Kidney (tissue), 14 donors: Measurements from ENCODE around the gene ACO1. TPM values are rescaled to one million over a fixed set of nuclear protein-coding genes. Genes with fewer than 3 reads are reported as not detected.
A peak's percentile ranks its signal among the peaks of the same experiment; 100 is the strongest.

ENCODE experiments used
- DNase-seq, 5 donors: peaks; one replicate each; pipeline ENCODE4 v3.0.0-alpha.2; 2013 to 2020
- FAIRE-seq: peaks from 2 replicates; lab custom pipeline; 2012; peaks lifted over from hg19 to GRCh38; lab: Jason Lieb, UNC
- H3K27ac ChIP-seq, 2 donors: one replicate each; pipeline ENCODE4 v1.7.0; 2013; ENCODE audit warnings: low read depth in 2 of 2, low read length in 2 of 2, inconsistent platforms in 1 of 2
- H3K27me3 ChIP-seq: one replicate; pipeline ENCODE4 v1.7.1; 2013; ENCODE audit warnings: low read length, inconsistent platforms; ENCODE audit not compliant: control insufficient read depth, insufficient read depth
- H3K36me3 ChIP-seq, 3 donors: one replicate each; pipeline versions ENCODE4 v1.7.0 to v1.7.1; 2013; ENCODE audit warnings: low read length in 3 of 3, control low read depth in 1 of 3, inconsistent platforms in 1 of 3; ENCODE audit not compliant: insufficient read depth in 3 of 3, control insufficient read depth in 2 of 3
- H3K4me1 ChIP-seq, 3 donors: one replicate each; pipeline versions ENCODE4 v1.7.0 to v1.7.1; 2013; ENCODE audit warnings: low read length in 3 of 3, inconsistent platforms in 1 of 3, low read depth in 1 of 3; ENCODE audit not compliant: control insufficient read depth in 2 of 3, insufficient read depth in 2 of 3
- H3K4me3 ChIP-seq, 3 donors: one replicate each; pipeline versions ENCODE4 v1.7.0 to v1.8.1; 2013; ENCODE audit warnings: low read length in 3 of 3, control low read depth in 1 of 3, inconsistent platforms in 1 of 3
- H3K9ac ChIP-seq, 3 donors: one replicate each; pipeline versions ENCODE4 v1.7.0 to v1.7.1; 2013; ENCODE audit warnings: low read length in 3 of 3, control low read depth in 1 of 3, inconsistent platforms in 1 of 3
- H3K9me3 ChIP-seq, 3 donors: one replicate each; pipeline versions ENCODE4 v1.7.0 to v1.7.1; 2013; ENCODE audit warnings: low read length in 3 of 3, control low read depth in 1 of 3, inconsistent platforms in 1 of 3; ENCODE audit not compliant: control insufficient read depth in 2 of 3, insufficient read depth in 1 of 3
- CTCF ChIP-seq: IDR thresholded peaks from 3 replicates; pipeline ENCODE4 v1.5.1; 2012; ENCODE audit warnings: mild to moderate bottlenecking, moderate library complexity, borderline replicate concordance; ENCODE audit not compliant: insufficient read depth; ENCODE audit errors: extremely low read depth
- intact Hi-C: fragments of 100-400 bp; cut with DNase I; formaldehyde crosslinking; loops from one replicate; pipeline ENCODE4 v1.11.1; 2022
- polyA plus RNA-seq: library from polyadenylated mRNA; stranded (reverse); fragments of 350-450 nt; fragmentation: Illumina TruSeq; extraction: RNeasy Lipid Tissue Mini Kit (QIAGEN cat#74804); gene quantifications from one replicate; pipeline ENCODE4 v1.2.3, GENCODE V29; 2014; ENCODE audit warnings: low read depth, low replicate concordance; ENCODE audit not compliant: insufficient read depth
- total RNA-seq: library from RNA; stranded (reverse); fragmentation: NEBNext Ultra II Directional; extraction: Animal tissue kit (Norgen Biotek cat#: 25700); gene quantifications from one replicate; pipeline ENCODE4 v1.2.1, GENCODE V29; 2021
- donor health status: control.
- donor health status: control.
- donor health status: control.
- donor health status: control.
- donor health status: control.
- donor health status: DM: yes; HTN: yes; CAD: no.
- donor health status: Normal renal cell carcinoma (clear cell type).

ACO1 gene
- total and polyA plus RNA-seq, 2 donors from 2014 or later = 36.8 to 70.5 TPM

- no peak for TF ChIP-seq CTCF
- no peaks in the 10 kb centered on the region for H3K27me3 ChIP-seq
- DNase-seq (no peak), FAIRE-seq (no peak)
- no peaks in the 10 kb centered on the region for H3K9me3 ChIP-seq
- peaks cover 0 to 13% (median 0%) of the 10 kb centered on the region in 3 donors for H3K4me1 ChIP-seq
- H3K9ac ChIP-seq = no peak overlapping the region
- intact Hi-C loops = no loop called here
- H3K27ac ChIP-seq = no peak overlapping the region
- H3K4me3 ChIP-seq = no peak overlapping the region
- peaks cover 2 to 32% (median 22%) of the 10 kb centered on the region in 3 donors for H3K36me3 ChIP-seq
These were observed 98.9 kb downstream of the ACO1 start for GRCh38 chr9:32483343-32483742.

GRCh38 chr9:32486839-32487562 lies 102.6 kb downstream of the ACO1 start:
- DNase-seq (peak in 1 of 5 donors; percentile 15), FAIRE-seq (no peak)
- H3K27me3 ChIP-seq = no peaks in the 10 kb centered on the region
- no peak for TF ChIP-seq CTCF
- peaks cover 0 to 13% (median 0%) of the 10 kb centered on the region in 3 donors for H3K4me1 ChIP-seq
- H3K36me3 ChIP-seq = peaks cover under 1 to 30% (median 22%) of the 10 kb centered on the region in 3 donors
- intact Hi-C loops = no loop called here
- H3K4me3 ChIP-seq = no peak overlapping the region
- no peaks in the 10 kb centered on the region for H3K9me3 ChIP-seq
- peak overlapping the region in 1 of 2 donors; percentile 14 for H3K27ac ChIP-seq
- no peak overlapping the region for H3K9ac ChIP-seq

GRCh38 chr9:32487981-32488380 lies 103.5 kb downstream of the ACO1 start:
- Histone ChIP-seq H3K9me3 (no peaks in the 10 kb centered on the region), H3K27me3 (no peaks in the 10 kb centered on the region), H3K36me3 (peaks cover 0 to 27% (median 22%) of the 10 kb centered on the region in 3 donors), H3K4me1 (peaks cover 0 to 13% (median 0%) of the 10 kb centered on the region in 3 donors), H3K27ac (no peak overlapping the region), H3K4me3 (no peak overlapping the region), H3K9ac (no peak overlapping the region)
- FAIRE-seq (no peak), DNase-seq (no peak)
- intact Hi-C loops = no loop called here
- no peak for TF ChIP-seq CTCF
